MM.1S (cell line): ENCODE measurements around the gene MFGE8.

Experiments used
- EZH2phosphoT487 ChIP-seq: fragments of 300-600 bp; sonication (generic); IDR thresholded peaks from 2 replicates; pipeline ENCODE4 v1.6.1; 2018; ENCODE audit warnings: antibody characterized with exemption, low read length
- TF ChIP-seq, protein P1 (sequence below): fragments of 300-600 bp; sonication (generic); IDR thresholded peaks from 2 replicates; pipeline ENCODE4 v1.5.1; 2016; ENCODE audit warnings: antibody characterized with exemption, low read length, mixed read lengths

- TF ChIP-seq, protein P1, sequence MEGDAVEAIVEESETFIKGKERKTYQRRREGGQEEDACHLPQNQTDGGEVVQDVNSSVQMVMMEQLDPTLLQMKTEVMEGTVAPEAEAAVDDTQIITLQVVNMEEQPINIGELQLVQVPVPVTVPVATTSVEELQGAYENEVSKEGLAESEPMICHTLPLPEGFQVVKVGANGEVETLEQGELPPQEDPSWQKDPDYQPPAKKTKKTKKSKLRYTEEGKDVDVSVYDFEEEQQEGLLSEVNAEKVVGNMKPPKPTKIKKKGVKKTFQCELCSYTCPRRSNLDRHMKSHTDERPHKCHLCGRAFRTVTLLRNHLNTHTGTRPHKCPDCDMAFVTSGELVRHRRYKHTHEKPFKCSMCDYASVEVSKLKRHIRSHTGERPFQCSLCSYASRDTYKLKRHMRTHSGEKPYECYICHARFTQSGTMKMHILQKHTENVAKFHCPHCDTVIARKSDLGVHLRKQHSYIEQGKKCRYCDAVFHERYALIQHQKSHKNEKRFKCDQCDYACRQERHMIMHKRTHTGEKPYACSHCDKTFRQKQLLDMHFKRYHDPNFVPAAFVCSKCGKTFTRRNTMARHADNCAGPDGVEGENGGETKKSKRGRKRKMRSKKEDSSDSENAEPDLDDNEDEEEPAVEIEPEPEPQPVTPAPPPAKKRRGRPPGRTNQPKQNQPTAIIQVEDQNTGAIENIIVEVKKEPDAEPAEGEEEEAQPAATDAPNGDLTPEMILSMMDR: no peak
- TF ChIP-seq EZH2phosphoT487: no peak
Observed at GRCh38 chr15:88909956-88910831, 3.0 kb downstream of the MFGE8 start.
